SK-N-MC (cell line): ENCODE results near the gene CPAMD8.
"Not testable (repeated sequence)": the region's sequence is repeated elsewhere in the genome, so short reads cannot be mapped to it uniquely, and the experiment has no call there.

Experiments used
- DNase-seq: peaks from one replicate; pipeline ENCODE4 v3.0.0-alpha.2; 2011; ENCODE audit warnings: low read depth, low spot score
- H3K27ac ChIP-seq: fragments of 200-600 bp; sonication (generic); 2 replicates; pipeline ENCODE4 v1.5.1; 2016; ENCODE audit warnings: mixed run types
- H3K36me3 ChIP-seq: fragments of 200-600 bp; sonication (generic); 2 replicates; pipeline ENCODE4 v1.6.1; 2017; ENCODE audit warnings: antibody characterized with exemption, low read length, mixed read lengths; ENCODE audit not compliant: insufficient read depth
- H3K4me3 ChIP-seq: fragments of 200-600 bp; sonication (generic); 2 replicates; pipeline ENCODE4 v1.5.1; 2016
- H3K9ac ChIP-seq: fragments of 200-600 bp; sonication (generic); 2 replicates; pipeline ENCODE4 v1.8.0; 2017; ENCODE audit warnings: mixed run types, mixed read lengths; ENCODE audit not compliant: insufficient read length
- H3K9me3 ChIP-seq: fragments of 200-600 bp; sonication (generic); 2 replicates; pipeline ENCODE4 v1.6.1; 2017; ENCODE audit warnings: low read depth, mild to moderate bottlenecking, antibody characterized with exemption, low read length, moderate library complexity, mixed read lengths
- EZH2 ChIP-seq: fragments of 200-600 bp; sonication (generic); IDR thresholded peaks from one replicate; pipeline ENCODE4 v1.6.1; 2017; ENCODE audit warnings: antibody characterized with exemption
- FOXP2 ChIP-seq: optimal IDR thresholded peaks from 2 replicates; pipeline ENCODE3; 2011; ENCODE audit warnings: mild to moderate bottlenecking, moderate library complexity; ENCODE audit not compliant: insufficient read depth; ENCODE audit errors: extremely low read length, control extremely low read depth
- POLR2AphosphoS5 ChIP-seq: IDR thresholded peaks from 2 replicates; pipeline ENCODE4 v1.6.1; 2012; ENCODE audit warnings: mild to moderate bottlenecking, low read depth, low read length, borderline replicate concordance

The CPAMD8 gene

DNA sequence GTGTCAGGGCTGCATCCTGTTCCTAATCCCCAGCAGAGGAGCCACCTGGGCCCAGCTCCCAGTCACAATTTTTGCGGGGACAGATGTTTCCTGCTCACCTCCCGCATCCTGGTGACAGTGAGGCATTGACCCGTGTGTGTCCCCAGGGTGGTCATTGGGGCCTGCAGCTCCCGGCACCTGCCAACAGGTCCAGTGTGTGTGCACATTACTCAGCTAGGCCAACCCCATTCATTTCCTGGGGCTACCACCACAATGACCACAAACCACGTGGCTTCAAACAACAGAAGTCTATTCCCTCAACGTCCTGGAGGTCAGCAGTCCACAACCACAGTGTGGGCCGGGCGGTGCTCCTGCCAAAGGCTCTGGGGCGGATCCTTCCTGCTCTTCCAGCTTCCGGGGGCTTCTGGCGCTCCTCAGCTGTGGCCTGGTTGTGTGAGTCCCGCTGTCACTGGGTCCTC lies 149.7 kb downstream of the CPAMD8 start:
- no peak overlapping the region for H3K9ac ChIP-seq
- no peaks in the 10 kb centered on the region for H3K9me3 ChIP-seq
- peaks cover 31% of the 10 kb centered on the region; the same call in 1 of the 2 replicates for H3K36me3 ChIP-seq
- no peak overlapping the region for H3K4me3 ChIP-seq
- no peak for DNase-seq
- H3K27ac ChIP-seq: no peak overlapping the region
- TF ChIP-seq FOXP2: no peak
- TF ChIP-seq POLR2AphosphoS5: no peak
- TF ChIP-seq EZH2: no peak

DNA sequence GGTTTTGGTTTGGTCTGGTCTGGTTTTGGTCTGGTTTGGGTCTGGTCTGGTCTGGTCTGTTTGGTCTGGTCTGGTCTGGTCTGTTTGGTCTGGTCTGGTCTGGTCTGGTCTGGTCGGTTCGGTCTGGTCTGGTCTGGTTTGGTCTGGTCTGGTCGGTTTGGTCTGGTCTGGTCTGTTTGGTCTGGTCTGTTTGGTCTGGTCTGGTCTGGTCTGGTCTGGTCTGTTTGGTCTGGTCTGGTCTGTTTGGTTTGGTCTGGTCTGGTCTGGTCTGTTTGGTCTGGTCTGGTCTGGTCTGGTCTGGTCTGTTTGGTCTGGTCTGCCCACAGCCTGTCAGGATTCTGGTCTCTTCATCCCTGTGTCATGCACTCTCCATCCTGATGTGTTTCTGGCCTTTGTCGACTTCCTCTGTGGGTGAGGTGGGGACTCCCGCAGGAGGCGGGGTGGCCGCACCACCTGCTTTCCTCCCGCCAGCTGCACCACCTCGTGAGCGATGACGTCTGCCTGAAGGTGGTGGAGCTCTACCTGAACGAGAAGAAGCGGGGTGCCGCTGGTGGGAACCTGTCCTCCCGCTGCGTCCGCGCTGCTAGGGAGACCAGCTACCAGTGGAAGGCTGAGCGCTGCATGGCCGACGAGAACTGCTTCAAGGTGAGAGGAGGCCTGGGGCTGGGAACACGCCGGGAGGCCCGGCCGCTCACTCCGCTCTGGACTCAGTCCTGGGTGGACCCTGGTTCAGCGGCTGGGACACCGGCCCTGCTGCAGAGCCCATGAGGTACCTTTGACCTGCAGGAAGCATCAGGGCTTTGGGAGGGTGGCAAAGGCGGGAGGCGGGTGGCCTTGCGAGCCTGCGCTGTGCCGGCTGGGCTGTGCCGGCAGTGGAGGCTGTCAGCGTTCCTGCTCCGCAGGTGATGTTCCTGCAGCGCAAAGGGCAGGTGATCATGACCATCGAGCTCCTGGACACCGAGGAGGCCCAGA lies 150.7 kb downstream of the CPAMD8 start:
- H3K9ac ChIP-seq: no peak overlapping the region
- peaks cover 37% of the 10 kb centered on the region; the same call in 1 of the 2 replicates for H3K36me3 ChIP-seq

DNA sequence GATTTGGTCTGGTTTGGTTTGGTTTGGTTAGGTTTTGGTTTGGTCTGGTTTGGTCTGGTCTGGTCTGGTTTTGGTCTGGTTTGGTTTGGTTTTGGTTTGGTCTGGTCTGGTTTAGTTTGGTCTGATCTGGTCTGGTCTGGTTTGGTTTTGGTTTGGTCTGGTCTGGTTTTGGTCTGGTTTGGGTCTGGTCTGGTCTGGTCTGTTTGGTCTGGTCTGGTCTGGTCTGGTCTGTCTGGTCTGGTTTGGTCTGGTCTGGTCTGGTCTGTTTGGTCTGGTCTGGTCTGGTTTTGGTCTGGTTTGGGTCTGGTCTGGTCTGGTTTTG lies 151.7 kb downstream of the CPAMD8 start:
- H3K9me3 ChIP-seq, H3K4me3 ChIP-seq, H3K9ac ChIP-seq, H3K27ac ChIP-seq, DNase-seq: not testable (repeated sequence)
- H3K36me3 ChIP-seq: peaks cover 35% of the 10 kb centered on the region; the same call in 1 of the 2 replicates

More for the DNA sequence above, 150.7 kb downstream of the CPAMD8 start:
- no peak overlapping the region for H3K4me3 ChIP-seq
- no peak for TF ChIP-seq POLR2AphosphoS5
- no peak for TF ChIP-seq EZH2
- TF ChIP-seq FOXP2: no peak
- no peak overlapping the region for H3K27ac ChIP-seq
- no peaks in the 10 kb centered on the region for H3K9me3 ChIP-seq
- DNase-seq: no peak

DNA sequence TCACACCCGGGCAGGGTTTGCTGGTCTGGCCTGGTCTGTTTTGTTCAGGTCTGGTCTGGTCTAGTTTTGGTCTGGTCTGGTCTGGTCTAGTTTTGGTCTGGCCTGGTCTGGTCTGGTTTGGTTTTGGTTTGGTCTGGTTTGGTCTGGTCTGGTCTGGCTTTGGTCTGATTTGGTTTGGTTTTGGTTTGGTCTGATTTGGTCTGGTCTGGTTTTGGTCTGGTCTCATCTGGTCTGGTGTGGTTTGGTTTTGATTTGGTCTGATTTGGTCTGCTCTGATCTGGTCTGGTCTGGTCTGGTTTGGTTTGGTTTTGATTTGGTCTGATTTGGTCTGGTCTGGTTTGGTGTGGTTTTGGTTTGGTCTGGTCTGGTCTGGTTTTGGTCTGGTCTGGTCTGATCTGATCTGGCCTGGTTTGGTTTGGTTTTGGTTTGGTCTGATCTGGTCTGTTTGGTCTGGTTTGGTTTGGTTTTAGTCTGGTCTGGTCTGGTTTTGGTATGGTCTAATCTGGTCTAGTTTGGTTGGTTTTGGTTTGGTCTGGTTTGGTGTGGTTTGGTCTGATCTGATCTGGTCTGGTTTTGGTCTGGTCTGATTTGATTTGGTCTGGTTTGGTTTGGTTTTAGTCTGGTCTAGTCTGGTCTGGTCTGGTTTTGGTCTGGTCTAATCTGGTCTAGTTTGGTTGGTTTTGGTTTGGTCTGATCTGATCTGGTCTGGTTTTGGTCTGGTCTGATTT lies 152.2 kb downstream of the CPAMD8 start:
- no peak overlapping the region for H3K4me3 ChIP-seq
- TF ChIP-seq POLR2AphosphoS5 (no peak), FOXP2 (no peak), EZH2 (no peak)
- no peak overlapping the region for H3K27ac ChIP-seq
- no peak overlapping the region for H3K9ac ChIP-seq
- no peak for DNase-seq
- no peaks in the 10 kb centered on the region for H3K9me3 ChIP-seq
- peaks cover 30% of the 10 kb centered on the region; the same call in 1 of the 2 replicates for H3K36me3 ChIP-seq

DNA sequence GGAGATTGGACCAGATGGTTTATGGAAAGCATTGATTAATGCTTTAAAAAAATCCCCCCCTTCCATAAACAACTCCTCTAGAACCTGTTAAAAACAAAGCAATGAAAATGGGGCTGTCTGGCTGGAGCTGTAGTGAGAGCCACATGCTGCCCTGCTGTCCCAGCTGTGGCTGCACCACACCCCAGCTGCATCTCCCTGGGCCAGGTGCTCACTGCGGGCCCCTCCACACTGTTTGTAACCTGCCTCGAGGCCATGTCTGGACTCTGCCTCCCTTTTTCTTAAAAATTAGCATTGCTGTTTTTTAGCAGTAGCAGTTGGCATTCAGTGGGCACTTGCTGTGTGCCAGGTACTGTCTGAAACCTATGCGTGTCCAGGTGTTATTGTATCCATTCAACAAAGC lies 153.0 kb downstream of the CPAMD8 start:
- H3K36me3 ChIP-seq: peaks cover 21% of the 10 kb centered on the region; the same call in 1 of the 2 replicates

DNA sequence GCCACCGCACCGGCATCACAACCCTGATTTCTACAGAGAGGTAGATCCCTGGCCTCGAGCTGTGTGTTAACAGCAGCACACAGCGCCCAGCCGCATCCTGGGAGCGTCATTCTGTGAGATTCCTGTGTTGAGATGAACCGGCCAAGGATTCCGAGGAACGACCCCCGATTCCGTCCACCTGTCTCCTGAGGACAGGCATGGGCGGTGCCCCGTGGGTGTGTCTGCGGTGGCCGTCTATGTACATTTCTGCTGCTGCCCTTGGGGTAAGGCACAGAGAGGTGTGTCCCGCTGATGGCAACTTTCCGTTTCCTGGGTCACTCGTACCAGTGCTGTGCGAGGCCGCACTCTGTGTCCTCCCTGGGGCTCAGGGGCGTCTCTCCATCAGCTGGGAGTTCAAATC lies 153.9 kb downstream of the CPAMD8 start:
- H3K4me3 ChIP-seq: no peak overlapping the region
- TF ChIP-seq POLR2AphosphoS5: no peak
- TF ChIP-seq FOXP2: no peak
- TF ChIP-seq EZH2: no peak
- H3K36me3 ChIP-seq: peaks cover 20% of the 10 kb centered on the region; the same call in 1 of the 2 replicates

More for the DNA sequence above, 153.0 kb downstream of the CPAMD8 start:
- Histone ChIP-seq H3K4me3 (no peak overlapping the region), H3K9ac (no peak overlapping the region), H3K9me3 (no peaks in the 10 kb centered on the region), H3K27ac (no peak overlapping the region)
- DNase-seq: no peak
- TF ChIP-seq POLR2AphosphoS5 (no peak), EZH2 (no peak), FOXP2 (no peak)

DNA sequence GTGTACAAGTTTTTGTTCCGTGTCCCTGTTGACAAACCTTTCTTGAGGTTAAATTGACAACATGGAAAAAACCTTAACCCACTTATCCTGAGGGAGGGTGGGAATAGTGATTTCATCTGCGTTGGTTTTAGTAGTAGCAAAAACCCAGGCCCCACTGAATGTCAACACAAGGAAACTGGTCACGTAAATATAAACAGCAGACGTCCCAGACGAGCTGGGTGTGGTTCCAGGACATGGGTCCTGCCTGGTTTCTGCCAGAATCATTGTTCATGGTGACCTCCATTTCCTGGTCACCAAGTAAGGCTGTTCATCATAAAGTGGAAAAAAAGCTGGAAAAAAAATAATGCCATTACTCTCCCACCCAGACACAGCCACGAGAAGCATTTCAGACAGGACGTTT lies 154.7 kb downstream of the CPAMD8 start:
- DNase-seq: no peak
- no peak overlapping the region for H3K4me3 ChIP-seq
- no peak overlapping the region for H3K27ac ChIP-seq
- no peak for TF ChIP-seq EZH2
- no peak for TF ChIP-seq FOXP2
- no peak for TF ChIP-seq POLR2AphosphoS5
- no peaks in the 10 kb centered on the region for H3K9me3 ChIP-seq
- no peak overlapping the region for H3K9ac ChIP-seq
- H3K36me3 ChIP-seq: peaks cover 25% of the 10 kb centered on the region; the same call in 1 of the 2 replicates

More for the DNA sequence above, 153.9 kb downstream of the CPAMD8 start:
- H3K9ac ChIP-seq: no peak overlapping the region
- H3K27ac ChIP-seq: no peak overlapping the region
- no peaks in the 10 kb centered on the region for H3K9me3 ChIP-seq
- DNase-seq: no peak

DNA sequence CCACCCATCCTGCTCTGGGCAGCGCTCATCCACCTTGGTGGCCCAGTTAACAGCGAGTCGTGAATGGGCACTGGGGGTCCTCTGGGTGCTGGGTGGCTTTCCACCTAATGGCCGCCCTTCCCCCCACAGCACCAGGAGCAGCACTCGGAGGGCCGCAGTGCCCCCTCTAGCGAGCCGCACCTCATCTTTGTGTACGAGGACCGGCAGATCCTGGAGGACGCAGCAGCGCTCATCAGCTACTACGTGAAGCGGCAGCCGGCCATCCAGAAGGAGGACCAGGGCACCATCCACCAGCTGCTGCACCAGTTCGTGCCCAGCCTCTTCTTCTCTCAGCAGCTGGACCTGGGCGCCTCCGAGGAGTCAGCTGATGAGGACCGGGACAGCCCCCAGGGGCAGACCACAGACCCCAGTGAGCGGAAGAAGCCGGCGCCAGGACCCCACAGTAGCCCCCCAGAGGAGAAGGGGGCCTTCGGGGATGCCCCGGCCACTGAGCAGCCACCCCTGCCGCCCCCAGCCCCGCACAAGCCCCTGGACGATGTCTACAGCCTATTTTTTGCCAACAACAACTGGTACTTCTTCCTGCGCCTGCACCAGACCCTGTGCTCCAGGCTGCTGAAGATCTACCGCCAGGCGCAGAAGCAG lies 157.2 kb downstream of the CPAMD8 start:
- no peak for TF ChIP-seq FOXP2
- no peak for TF ChIP-seq EZH2
- TF ChIP-seq POLR2AphosphoS5: no peak
- no peak overlapping the region for H3K27ac ChIP-seq
- DNase-seq: no peak
- H3K36me3 ChIP-seq: peaks cover 41% of the 10 kb centered on the region
- no peaks in the 10 kb centered on the region for H3K9me3 ChIP-seq
- H3K9ac ChIP-seq: no peak overlapping the region
- no peak overlapping the region for H3K4me3 ChIP-seq
